Duodenal mucosa (tissue), 2 donors: ENCODE results near the gene FBXO47.
"Not testable (repeated sequence)": the region's sequence is repeated elsewhere in the genome, so short reads cannot be mapped to it uniquely, and the experiment has no call there.

ENCODE experiments used
- H3K27ac ChIP-seq: one replicate; pipeline ENCODE4 v1.7.0; 2013; ENCODE audit warnings: low read depth, low read length
- H3K27me3 ChIP-seq, 2 donors: one replicate each; pipeline ENCODE4 v1.7.0; 2013; ENCODE audit warnings: low read length in 2 of 2, control low read depth in 1 of 2; ENCODE audit not compliant: insufficient read depth in 2 of 2, control insufficient read depth in 1 of 2
- H3K36me3 ChIP-seq, 2 donors: one replicate each; pipeline ENCODE4 v1.7.0; 2013; ENCODE audit warnings: low read length in 2 of 2, control low read depth in 1 of 2; ENCODE audit not compliant: insufficient read depth in 2 of 2, control insufficient read depth in 1 of 2
- H3K4me1 ChIP-seq, 2 donors: one replicate each; pipeline ENCODE4 v1.7.0; 2013; ENCODE audit warnings: low read length in 2 of 2, control low read depth in 1 of 2; ENCODE audit not compliant: insufficient read depth in 2 of 2, control insufficient read depth in 1 of 2
- H3K4me3 ChIP-seq, 2 donors: one replicate each; pipeline ENCODE4 v1.7.0; 2013; ENCODE audit warnings: low read length in 2 of 2, low read depth in 1 of 2
- H3K9ac ChIP-seq, 2 donors: one replicate each; pipeline ENCODE4 v1.7.0; 2013; ENCODE audit warnings: low read length in 2 of 2, low read depth in 1 of 2
- H3K9me3 ChIP-seq, 2 donors: one replicate each; pipeline ENCODE4 v1.7.0; 2013; ENCODE audit warnings: low read length in 2 of 2, control low read depth in 1 of 2; ENCODE audit not compliant: control insufficient read depth in 1 of 2

FBXO47 gene

DNA sequence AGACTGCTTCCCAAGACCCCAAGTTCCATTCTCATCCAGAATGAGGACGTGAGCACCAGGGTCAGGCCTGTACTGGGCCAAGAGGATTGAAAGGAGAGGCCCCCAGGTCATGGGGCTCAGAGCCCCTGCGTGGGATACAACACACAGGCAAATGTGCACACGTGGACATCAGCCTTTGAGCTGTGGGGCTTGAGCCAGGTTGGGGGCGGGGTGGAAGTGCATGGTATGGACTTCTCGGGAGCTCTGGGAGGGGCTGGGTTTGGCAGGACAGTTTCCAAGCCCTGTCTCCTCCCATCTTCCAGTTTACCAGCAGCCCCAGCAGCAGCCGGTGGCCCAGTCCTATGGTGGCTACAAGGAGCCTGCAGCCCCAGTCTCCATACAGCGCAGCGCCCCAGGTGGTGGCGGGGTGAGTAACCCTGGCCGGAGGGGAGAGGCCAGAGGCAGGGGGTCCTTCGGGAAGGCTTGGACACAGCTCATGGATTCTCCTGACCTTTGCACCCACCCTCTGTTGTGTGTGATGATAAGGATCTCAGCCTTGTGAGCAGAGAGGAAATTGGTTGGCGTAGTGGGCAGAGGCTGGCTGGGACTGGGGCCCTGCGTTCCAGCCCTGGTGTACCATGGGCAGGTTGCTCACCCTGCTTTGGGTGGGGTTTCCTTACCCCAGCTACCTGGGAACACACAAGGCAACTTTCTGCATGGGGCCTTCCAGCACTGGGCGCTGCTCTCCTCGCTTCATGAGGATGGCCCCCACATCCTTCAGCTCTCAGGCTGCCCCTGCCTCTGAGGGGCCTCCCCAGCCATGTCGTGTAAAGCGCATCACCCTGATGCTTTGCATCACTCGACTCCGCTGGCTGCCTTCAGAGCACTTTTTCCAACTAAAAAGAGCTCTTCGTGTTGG lies 52.2 kb downstream of the FBXO47 start:
- H3K9ac ChIP-seq, result no peak overlapping the region
- peaks cover 24 to 29% of the 10 kb centered on the region in 2 donors for H3K4me1 ChIP-seq
- no peak overlapping the region for H3K4me3 ChIP-seq
- no peaks in the 10 kb centered on the region for H3K27me3 ChIP-seq
- no peak overlapping the region for H3K27ac ChIP-seq
- peaks cover 33 to 86% of the 10 kb centered on the region in 2 donors for H3K36me3 ChIP-seq
- H3K9me3 ChIP-seq, result no peaks in the 10 kb centered on the region

DNA sequence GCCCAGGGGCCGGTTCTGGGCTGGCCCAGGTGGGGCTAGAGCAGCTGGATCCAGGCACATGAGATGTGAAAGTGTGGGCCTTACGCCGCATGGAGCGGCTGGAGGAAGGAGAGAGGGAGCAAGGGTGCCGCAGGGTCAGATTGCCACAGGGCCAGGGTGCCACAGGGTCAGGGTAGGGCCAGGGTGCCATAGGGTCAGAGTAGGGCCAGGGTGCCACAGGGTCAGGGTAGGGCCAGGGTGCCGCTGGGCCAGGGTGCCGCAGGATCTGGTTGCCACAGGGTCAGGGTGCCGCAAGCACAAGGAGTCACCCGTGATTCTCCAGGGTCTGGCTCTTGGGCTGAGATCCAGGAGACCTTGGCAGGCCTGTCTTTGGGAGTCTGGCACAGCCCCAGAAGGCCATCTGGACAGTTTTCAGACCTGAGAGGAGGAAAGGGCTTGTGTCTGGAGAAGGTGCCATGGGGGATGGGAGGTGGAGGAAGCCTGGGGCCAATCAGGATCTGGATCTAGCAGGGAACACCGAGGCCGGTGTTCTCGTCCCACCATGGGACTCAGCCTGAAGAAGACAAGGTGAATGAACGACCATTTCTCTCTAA lies 54.9 kb downstream of the FBXO47 start:
- Histone ChIP-seq H3K9me3 (no peaks in the 10 kb centered on the region), H3K9ac (no peak overlapping the region), H3K4me1 (peaks cover 33 to 46% of the 10 kb centered on the region in 2 donors), H3K36me3 (peaks cover 18 to 75% of the 10 kb centered on the region in 2 donors), H3K27me3 (no peaks in the 10 kb centered on the region), H3K4me3 (no peak overlapping the region), H3K27ac (no peak overlapping the region)

GRCh38 chr17:38911731-38912081 lies 55.5 kb downstream of the FBXO47 start:
- Histone ChIP-seq H3K4me1 (peaks cover 36 to 50% of the 10 kb centered on the region in 2 donors), H3K36me3 (peaks cover 20 to 72% of the 10 kb centered on the region in 2 donors)
- not testable (repeated sequence) for H3K27me3 ChIP-seq, H3K9me3 ChIP-seq, H3K4me3 ChIP-seq, H3K27ac ChIP-seq, H3K9ac ChIP-seq

DNA sequence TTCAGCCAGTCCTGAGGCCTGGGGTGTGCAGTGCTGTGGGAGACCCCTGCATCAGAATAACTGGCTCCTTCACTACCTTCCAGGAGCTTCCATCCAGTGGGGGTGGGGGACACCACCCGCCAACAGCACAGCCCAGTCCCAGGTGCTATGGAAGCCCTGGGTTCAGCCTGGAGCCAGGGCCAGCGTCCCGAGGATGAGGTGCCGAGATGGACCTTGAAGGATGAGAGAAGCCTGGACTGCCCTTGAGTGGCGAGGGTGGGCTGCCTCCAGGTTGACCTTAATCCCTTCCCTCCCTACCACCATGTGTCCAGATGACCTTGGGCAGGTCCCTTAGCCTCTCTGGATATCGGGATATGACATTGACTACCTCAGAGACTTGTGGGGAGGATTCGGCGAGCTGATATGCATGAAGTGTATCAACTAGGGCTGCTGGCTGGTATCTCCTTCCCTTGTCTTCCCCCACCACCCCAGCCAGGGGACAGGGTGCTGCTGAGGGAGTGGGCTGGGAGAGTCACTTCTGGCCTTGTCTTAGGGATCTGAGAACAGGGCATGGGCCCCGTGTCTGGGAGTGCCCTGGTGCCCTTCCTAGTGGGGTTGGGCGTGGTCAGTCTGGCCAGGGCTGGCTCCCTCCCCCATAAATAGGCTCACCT lies 56.0 kb downstream of the FBXO47 start:
- Histone ChIP-seq H3K27ac (no peak overlapping the region), H3K9ac (no peak overlapping the region), H3K36me3 (peaks cover 22 to 70% of the 10 kb centered on the region in 2 donors), H3K27me3 (no peaks in the 10 kb centered on the region), H3K4me1 (peaks cover 39 to 50% of the 10 kb centered on the region in 2 donors), H3K9me3 (no peaks in the 10 kb centered on the region), H3K4me3 (no peak overlapping the region)

- Histone ChIP-seq H3K36me3 (peaks cover 16 to 61% of the 10 kb centered on the region in 2 donors), H3K9me3 (no peaks in the 10 kb centered on the region), H3K4me3 (no peak overlapping the region), H3K27ac (no peak overlapping the region), H3K27me3 (no peaks in the 10 kb centered on the region), H3K4me1 (peaks cover 38 to 43% of the 10 kb centered on the region in 2 donors), H3K9ac (no peak overlapping the region)
These were observed 56.9 kb downstream of the FBXO47 start for GRCh38 chr17:38910325-38910724.

DNA sequence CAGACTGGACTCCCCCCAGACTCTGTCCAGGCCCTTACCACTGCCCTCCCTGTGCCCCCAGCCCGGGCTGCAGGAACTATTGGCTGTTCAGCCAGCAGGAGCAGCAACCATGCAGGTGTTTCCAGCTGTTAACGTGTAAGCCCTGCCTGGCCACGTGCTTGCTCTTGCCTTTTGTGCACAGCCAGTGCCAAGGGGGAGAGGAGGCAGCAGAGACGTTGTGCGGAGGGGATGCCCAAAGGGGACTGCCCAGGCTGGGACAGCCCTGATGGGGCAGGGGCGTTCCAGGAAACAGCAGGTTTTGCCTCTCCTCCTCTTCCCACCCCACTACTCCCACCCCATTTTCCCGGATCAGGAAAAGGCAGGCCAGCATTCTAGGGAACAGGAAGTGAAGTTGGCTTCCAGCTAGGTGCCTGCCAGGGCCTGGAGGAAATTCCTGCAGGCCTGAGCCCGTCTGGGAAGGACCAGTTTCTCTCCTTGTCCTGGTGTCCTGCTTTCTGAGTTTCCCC lies 58.5 kb downstream of the FBXO47 start:
- no peaks in the 10 kb centered on the region for H3K27me3 ChIP-seq
- peaks cover 19 to 59% of the 10 kb centered on the region in 2 donors for H3K36me3 ChIP-seq
- no peak overlapping the region for H3K27ac ChIP-seq
- no peak overlapping the region for H3K4me3 ChIP-seq
- peaks cover 23 to 29% of the 10 kb centered on the region in 2 donors for H3K4me1 ChIP-seq
- no peak overlapping the region for H3K9ac ChIP-seq
- no peaks in the 10 kb centered on the region for H3K9me3 ChIP-seq

GRCh38 chr17:38907930-38908675 lies 59.1 kb downstream of the FBXO47 start:
- Histone ChIP-seq H3K9me3 (no peaks in the 10 kb centered on the region), H3K36me3 (peaks cover 20 to 62% of the 10 kb centered on the region in 2 donors), H3K27ac (no peak overlapping the region), H3K9ac (no peak overlapping the region), H3K4me1 (peaks cover 23 to 29% of the 10 kb centered on the region in 2 donors), H3K27me3 (no peaks in the 10 kb centered on the region), H3K4me3 (no peak overlapping the region)

DNA sequence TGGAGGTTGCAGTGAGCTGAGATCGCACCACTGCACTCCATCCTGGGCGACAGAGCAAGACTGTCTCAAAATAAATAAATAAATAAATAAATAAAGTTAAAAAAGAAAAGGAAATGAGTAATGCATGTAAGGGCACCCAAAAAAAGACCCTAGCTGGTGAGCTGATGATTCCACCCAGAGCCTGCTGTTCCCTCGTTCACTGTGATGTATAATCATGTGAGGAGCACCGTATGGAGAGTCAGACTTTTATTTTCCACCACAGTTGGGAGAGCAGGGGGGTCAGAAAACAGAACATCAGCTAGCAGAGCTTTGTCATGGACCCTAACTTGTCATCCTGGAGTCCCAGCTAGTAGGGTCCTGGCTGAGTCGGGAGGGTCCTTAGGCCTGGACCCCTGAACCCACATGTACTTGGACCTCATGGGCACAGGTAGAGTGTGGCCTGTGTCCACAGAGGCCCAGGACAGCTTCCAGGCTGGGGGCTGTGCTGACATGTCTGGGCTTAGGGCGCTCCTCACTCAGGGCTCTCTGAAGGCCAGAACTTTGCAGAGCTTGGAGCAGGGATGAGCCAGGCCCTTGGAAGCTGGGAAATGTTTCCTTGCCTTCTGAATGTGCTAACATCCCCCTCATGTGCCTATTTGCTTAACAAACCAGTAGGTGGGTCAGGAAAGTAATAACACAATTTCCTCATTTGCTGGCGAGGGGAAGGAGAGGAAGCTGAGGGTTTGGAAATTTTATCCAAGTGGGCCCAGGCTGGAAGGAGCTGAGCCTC lies 60.6 kb downstream of the FBXO47 start:
- Histone ChIP-seq H3K4me1 (peaks cover 18 to 23% of the 10 kb centered on the region in 2 donors), H3K36me3 (peaks cover 16 to 49% of the 10 kb centered on the region in 2 donors), H3K4me3 (no peak overlapping the region), H3K27me3 (no peaks in the 10 kb centered on the region), H3K9me3 (no peaks in the 10 kb centered on the region), H3K9ac (no peak overlapping the region), H3K27ac (no peak overlapping the region)

GRCh38 chr17:38905375-38905774 lies 61.8 kb downstream of the FBXO47 start:
- H3K27me3 ChIP-seq, result no peaks in the 10 kb centered on the region
- peaks cover 23 to 32% of the 10 kb centered on the region in 2 donors for H3K4me1 ChIP-seq
- H3K27ac ChIP-seq, result no peak overlapping the region
- H3K4me3 ChIP-seq, result no peak overlapping the region
- no peaks in the 10 kb centered on the region for H3K9me3 ChIP-seq
- H3K36me3 ChIP-seq, result peaks cover 16 to 51% of the 10 kb centered on the region in 2 donors
- H3K9ac ChIP-seq, result no peak overlapping the region
